ENCODE results near the gene CLSTN2.

The CLSTN2 gene

GRCh38 chr3:140007911-140008869 is 73.2 kb downstream of the CLSTN2 start:
- peak in 1 of 2 experiments; percentile 19 for DNase-seq

- DNase-seq, result no peak
Observed at GRCh38 chr3:140010391-140010790, 75.4 kb downstream of the CLSTN2 start.

DNA sequence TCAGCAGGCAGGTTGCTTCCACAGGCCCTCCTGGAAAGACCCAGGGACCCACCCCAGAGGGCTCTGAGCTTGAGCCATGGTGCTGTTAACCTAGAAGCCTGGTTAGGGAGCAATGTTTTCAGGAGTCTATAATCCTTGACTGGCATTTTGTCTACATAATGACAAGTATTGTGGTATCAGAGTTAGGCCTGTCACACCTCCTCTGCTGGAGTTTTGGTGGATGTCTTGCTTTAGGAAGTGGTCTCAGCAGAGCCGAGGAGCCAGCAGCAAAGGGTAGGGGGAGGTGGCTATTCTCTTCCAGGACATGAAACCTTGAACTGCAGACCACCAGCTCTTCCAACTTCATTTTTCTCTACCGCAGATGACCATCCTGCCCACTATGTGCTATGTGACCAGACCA is 76.1 kb downstream of the CLSTN2 start:
- DNase-seq, result no peak

DNA sequence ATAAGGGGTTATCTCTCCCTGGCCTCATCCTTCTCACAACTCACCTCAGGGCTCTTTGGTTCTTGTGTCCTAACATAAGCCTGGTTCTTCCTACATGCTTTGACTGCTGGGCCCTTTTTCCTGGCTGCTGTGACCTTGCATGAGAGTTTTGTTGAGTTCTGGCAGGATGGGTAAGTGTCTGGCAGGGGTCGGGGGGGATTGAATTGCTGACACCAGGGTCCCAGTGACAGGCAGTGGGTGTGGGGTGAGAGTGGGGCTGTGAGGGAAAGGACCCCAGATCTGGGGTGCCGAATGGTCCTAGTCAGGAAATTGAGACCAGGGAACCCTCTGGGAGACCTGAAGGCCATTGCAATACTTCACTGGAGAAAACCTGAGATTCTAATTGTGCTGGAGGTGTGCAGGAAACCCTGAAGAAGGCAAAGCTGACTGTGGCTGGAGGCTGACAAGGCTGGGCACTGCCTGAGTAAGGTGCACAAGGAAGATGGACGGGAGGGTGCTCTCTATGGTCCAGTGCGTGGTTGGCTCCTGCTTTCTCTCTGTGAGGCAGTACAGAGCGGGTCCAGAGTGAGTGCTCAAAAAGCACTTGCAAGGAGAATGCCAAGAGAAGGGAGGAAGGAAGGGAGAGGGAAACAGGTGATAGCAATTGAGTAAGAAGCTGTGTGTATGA is 76.8 kb downstream of the CLSTN2 start:
- no peak for DNase-seq

DNA sequence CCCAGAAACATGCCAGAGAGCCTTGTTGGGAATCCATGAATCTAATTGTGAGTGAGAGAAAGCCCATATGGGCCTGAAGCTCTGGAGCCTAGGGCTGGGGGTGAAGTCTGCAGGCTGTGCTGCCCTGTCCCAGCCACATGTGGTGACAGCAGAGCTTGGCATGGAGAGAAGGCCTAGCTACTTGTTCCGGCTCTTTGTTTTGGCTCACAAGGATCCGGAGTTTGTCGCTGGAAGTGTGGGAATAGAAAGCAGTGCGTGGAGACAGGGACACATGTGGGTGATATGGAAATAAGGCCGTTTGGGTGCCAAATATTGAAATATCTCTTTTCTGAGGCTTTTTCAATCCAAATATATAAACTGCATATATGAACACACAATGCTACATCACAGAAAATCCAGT is 78.2 kb downstream of the CLSTN2 start:
- no peak for DNase-seq

DNA sequence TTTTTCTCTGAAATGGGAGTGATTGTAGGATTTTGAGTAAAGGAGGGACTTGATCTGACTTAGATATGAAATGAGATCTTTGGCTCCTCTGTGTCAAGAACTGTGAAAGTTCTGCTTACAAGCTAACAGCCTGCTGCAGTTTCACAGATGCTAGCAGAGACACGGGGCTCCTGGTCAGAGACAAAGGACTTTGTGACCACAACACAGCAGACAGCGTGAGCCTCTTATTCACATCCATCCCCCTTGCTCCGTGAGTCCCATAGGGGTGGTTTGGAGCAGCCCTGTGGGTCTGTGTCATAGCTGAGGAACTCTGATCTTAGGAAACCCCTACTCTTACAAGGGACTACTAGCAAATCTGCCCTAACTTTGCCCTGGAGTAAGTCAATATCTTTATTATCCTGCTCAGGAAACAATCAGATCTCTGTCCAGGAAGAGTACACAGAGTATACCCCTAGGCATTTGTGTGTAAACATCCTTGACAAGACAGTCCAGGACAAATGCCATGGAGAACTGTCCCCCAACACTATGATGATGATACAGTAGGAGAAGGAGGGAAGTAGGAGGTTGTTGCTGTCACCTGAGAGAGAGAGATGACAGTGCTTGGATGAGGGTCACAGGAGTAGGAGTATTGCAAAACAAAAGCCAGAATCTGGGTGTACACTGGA is 80.0 kb downstream of the CLSTN2 start:
- DNase-seq, result no peak

DNA sequence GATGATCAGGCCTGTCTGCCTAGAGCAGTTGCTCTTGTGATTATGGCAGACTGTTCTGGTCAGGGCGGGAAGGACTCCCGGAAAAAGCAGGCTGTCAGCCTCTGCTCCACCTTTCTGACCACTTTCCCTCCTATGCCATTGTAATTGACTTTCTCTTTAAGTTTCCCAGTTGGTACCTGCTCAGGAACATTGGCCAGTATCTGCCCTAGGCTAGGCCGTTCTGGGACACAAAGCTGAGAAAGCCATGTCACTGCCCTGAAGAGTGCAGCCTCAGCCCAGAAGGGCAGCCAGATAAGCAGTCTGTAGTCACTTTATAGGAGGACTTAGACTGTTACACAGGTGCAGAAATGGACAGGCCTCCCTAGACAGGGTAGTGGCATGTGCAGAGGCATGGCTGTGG is 80.8 kb downstream of the CLSTN2 start:
- DNase-seq, result no peak

GRCh38 chr3:140018556-140018955 is 83.6 kb downstream of the CLSTN2 start:
- DNase-seq, result peak in 1 of 2 experiments; percentile 36

DNA sequence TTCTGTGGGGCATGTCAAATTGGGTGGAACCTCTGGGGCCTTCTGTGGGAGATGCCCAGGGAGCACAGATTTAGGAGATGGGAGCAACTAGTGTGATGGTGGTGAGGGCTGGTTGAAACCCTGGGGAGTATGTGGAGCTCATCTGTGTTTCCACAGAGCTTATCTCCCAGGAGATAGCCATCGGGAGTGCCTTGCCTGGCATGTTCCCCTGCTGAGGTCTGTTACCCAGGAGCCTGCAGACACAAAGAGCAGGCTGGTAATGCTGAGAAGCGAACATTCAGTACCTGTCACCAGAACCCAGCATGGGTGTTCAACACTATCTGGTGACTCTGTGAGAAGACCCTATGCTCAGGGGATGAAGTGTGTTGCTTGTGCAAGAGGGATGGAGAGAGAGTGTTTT is 85.0 kb downstream of the CLSTN2 start:
- no peak for DNase-seq

DNA sequence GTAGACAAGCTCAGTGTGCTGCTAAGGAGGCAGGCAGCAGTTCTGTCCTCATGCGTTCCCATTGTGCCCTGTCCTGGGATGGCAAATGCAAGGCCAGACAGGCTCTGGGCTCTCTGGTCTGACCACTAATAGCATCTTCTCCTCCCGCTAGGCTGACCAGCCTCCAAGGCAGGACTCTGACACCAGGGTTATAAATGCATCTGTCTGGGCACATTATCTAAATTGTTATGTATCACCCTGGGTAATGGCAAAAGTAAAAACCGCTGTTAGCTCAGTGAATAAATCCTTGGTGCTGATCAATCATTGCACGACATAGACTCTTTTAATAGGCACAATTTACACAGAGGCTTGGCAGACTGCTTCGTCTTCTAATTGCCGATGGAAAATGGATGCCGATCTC is 85.6 kb downstream of the CLSTN2 start:
- DNase-seq, result no peak

- no peak for DNase-seq
Observed at GRCh38 chr3:140021269-140021668, 86.3 kb downstream of the CLSTN2 start.

- DNase-seq, result no peak
Observed at GRCh38 chr3:140022066-140022770, 87.2 kb downstream of the CLSTN2 start.

DNA sequence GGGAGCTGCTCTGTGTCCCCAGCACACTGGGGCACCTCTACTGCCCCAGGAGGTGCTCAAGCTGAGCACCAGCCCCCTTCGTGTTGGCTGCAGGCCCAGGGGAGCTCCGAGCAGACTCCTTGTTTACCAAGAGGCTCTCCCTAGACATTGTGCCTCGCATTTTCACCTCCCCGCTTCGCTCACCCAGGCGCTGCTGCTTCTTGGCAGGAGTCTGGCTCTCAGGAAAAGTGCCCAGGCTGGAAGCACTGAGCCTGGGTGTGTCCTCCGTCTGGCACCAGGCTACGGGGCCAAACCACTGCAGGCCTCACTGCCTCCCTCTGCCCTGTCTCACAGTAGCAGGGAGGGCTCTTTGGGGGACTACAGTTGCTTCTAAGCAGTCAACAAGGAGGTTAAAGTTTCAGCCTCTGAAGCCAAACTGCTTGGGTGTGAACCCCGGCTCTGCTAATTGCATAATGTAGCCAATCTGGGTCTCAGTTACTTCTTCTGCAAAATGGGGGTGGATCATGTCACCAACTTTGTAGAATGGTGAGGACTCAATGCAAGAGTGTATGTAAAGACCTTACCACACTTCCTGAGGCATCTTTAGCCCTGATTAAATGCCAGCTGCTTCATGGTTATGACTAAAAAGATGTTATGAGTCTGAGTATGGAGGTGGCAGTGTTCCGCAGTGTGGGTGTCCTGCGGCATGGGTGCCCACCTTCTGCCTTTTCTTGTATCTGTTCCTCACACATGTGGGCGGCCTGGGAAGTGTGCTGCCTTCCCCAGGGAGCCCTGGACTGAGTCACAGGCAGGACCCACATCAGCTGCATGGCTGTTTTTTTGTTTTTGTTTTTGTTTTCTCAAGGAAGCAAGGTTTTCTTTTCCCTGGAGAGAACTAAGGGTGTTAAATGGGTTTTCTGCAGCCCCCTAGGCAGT is 88.9 kb downstream of the CLSTN2 start:
- DNase-seq, result no peak

GRCh38 chr3:140031170-140031569 is 96.2 kb downstream of the CLSTN2 start:
- no peak for DNase-seq

GRCh38 chr3:140034058-140034457 is 99.1 kb downstream of the CLSTN2 start:
- no peak for DNase-seq

DNA sequence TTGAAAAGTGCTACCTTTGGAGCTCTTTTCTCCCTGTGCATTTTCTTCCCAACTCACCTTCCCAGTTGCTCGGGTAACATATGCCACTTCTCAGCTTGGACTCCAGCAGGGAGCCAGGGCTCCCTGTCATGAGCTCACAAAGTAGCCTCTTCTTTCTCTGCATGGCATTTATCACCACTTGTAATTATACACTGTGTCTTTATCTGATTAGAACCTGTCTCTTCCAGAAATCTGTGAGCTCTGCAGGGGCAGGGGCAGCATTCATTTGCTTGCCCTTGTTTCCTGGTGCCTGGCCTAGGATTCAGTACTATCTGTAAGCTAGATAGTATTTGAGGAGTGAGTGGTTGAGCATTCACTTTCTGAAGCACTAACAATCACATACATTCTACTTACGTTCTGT is 100.9 kb downstream of the CLSTN2 start:
- no peak for DNase-seq

- DNase-seq, result no peak
Observed at GRCh38 chr3:140050396-140050795, 115.4 kb downstream of the CLSTN2 start.

DNA sequence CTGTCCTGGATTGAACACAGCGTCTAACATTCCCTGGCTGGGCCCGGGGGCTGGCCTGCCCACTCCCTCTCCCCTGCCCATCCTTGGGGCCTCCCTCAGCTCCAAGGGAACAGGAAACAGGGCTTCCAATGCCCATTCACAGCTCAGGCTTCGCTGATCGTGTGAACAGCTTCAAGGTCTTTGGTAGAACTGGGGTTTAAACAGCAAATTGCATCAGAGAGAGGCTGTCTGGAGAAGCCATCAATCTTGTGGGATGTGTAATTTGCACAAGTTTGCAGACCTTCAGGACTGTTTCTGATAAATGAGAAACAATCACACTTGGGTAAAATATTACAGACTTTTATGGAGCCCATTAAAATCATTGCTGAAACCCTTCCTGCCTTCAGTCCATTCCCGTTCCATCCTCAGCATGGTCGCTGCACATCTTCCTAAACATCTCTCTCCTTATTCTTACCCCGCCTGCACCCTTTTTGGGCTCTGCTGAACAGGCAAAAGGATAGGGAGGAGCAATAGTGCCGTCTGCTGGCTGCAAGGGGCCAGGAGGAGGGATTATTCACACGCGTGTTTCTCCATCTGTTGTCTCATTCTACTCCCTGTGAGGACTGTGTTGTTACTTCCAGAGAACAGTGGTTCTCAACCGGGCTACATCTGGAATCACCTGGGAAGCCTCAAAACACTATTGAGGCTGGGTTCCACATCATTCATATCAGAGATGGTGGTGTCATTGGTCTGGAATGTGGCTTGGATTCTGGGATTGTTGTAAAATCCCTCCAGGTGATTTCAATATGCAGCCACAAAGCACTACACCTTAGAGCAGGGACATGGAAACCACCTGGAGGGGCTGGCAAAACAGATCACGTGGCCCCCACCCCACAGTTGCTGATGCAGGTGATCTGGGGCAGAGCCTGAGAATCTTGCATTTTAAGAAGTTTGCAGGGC is 116.3 kb downstream of the CLSTN2 start:
- peak in 1 of 2 experiments; percentile 57 for DNase-seq

GRCh38 chr3:140052771-140053702 is 118.1 kb downstream of the CLSTN2 start:
- DNase-seq, result no peak

DNA sequence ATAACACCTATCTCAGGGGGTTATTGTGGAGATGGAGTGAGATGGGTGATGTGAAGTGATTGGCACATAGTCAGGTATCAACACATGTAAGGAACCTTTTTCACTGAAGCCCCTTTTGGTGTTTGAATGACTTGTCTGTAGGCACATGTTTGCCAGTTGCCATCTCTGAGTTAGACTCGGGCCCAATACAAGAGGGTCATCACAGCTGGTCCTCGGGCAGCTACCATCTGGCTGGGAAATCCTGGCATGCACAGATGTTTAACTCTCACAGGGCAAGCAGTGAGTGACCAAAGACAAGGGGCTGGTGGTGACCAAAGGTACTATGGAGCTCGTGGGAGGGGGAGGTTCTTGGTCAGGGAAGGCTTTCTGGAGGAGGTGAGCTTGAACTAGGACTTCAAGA is 118.8 kb downstream of the CLSTN2 start:
- no peak for DNase-seq

Measured in NCI-H526 (cell line).